HG03460 (cell line): Measurements from ENCODE around the gene GJA8.
"Not testable (repeated sequence)": the region's sequence is repeated elsewhere in the genome, so short reads cannot be mapped to it uniquely, and the experiment has no call there.

ENCODE experiments used
- ATAC-seq: cut with Tn5 transposase; IDR thresholded peaks from one replicate; pipeline ENCODE4 v1.9.1; 2021; ENCODE audit not compliant: unreplicated experiment

Gene GJA8

DNA sequence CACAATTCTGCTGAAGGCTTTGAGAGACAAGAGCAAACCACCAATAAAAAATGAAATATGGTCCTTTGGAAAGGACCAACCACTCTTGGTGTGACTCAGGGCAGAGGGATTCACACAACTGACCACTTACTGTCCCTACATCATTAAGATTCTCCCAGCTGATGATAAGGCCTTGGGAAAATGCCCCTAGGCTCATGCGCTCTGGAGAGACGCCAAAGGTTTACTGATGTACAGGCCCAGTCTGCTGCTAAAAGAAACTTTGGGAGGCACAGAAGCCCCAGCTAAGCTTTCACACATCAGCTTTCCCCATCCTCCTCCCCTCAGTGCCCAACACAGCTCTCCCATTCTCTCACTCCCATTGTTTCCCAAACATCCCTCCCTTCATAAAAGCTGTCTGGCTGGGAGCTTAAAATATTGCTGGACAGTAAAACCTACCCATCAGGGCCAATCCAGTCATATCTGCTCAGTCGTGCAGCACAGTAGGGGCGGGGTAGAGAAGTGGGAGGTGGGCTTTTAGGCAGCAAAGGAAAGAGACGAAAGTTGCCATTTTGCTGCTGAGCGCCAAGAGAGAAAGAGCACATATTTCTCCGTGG lies at the start of gene GJA8:
TSS of gene GJA8 (plus strand) at position 543 of the 593 bp plus-strand sequence. CDS start 5,161 bp downstream, outside the sequence.
- ATAC-seq, result no peak

DNA sequence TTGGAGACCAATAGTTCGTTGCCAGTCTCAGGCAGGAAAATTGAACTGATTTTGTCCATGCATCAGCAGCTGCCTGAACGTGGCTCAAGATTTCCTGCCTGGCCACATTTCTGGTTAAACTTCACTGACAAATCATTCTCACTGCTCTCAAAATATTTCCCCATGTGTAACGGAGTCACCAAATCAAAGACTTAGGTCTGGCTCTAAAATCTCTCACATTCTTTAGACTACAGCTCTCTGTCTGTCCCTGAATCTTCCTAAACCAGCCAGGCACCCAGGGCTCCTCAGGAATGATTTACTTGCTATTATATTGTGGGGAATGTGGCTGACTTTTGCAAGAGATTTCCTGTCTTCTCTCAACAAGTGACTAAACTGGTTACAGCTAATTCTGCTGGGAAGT lies 49.2 kb upstream of the GJA8 start:
- no peak for ATAC-seq

DNA sequence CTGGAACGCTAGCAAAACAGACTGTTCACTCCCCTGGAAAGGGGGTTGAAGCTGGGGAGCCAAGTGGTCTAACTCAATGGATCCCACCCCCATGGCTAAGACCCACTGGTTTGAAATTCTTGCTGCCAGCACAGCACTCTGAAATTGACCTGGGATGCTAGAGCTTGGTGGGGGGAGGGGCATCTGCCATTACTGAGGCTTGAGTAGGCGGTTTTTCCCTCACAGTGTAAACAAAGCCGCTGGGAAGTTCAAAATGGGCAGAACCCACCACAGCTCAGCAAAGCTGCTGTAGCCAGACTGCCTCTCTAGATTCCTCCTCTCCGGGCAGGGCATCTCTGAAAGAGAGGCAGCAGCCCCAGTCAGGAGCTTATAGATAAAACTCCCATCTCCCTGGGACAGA lies 47.6 kb upstream of the GJA8 start:
- not testable (repeated sequence) for ATAC-seq

DNA sequence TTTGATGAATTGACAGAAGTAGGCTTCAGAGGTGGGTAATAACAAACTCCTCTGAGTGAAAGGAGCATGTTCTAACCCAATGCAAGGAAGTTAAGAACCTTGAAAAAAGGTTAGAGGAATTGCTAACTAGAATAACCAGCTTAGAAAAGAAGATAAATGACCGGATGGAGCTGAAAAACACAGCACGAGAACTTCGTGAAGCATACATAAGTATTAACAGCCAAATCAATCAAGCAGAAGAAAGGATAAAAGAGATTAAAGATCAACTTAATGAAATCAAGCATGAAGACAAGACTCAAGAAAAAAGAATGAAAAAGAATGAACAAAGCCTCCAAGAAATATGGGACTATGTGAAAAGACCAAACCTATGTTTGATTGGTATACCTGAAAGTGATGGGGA lies 46.6 kb upstream of the GJA8 start:
- ATAC-seq, result not testable (repeated sequence)

DNA sequence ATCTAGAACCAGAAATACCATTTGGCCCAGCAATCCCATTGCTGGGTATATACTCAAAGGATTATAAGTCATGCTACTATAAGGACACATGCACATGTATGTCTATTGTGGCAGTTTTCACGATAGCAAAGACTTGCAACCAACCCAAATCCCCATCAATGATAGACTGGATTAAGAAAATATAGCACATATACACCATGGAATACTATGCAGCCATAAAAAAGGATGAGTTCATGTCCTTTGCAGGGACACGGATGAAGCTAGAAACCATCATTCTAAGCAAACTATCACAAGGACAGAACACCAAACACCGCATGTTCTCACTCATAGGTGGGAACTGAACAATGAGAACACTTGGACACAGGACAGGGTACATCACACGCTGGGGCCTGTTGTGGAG lies 35.4 kb upstream of the GJA8 start:
- not testable (repeated sequence) for ATAC-seq

DNA sequence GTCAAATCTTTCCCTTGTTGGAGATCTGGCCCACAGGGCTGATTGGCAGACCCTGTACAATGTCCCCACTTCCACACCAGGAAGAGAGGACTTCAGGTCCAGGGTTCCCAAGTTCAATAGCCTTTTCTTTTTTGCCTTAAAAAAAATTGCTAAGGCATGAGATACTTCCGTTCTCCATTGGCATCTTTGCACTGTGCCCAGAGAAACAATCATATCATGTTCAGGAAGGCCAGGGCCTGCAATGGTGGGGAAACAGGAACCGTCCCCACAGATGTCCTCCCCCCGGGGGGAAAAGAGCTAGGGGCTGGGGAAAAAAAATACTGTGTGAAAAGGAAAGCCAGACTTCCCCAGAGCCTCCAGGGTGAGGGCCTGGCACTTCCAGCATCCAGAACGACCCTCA lies 24.6 kb upstream of the GJA8 start:
- no peak for ATAC-seq

DNA sequence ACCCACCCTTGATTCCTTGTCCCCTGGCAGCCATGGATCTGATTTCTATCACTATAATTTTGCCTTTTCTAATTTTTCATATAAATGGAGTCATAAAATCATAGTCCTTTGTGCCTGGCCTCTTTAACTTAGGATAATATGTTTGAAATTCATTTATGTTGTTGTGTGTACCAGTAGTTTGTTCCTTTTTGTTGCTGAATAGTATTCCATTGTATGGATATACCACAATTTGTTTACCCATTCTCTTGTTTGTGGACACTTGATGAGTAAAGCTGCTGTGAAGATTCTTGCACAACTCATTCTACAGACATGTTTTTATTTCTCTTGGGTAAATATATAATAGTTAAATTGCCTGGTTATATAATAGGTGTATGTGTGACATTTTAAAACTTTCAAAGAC lies 22.7 kb upstream of the GJA8 start:
- ATAC-seq, result no peak

DNA sequence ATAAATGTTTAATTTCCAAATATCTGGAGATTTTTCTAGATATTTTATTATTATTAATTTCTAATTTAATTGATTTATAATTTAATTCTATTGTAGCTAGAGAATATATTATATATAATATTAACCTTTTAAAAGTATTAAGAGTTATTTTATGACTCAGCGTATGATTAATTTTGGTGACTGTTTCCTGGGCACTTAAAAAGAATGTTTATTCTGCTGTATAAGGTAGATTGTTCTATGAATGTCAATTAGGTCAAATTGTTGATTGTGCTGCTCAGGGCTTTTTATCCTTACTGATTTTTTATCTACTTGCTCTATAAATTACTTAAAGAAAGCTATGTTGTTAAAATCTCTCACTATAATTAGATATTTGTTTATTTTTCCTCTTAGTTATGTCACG lies 20.1 kb upstream of the GJA8 start:
- ATAC-seq, result no peak

DNA sequence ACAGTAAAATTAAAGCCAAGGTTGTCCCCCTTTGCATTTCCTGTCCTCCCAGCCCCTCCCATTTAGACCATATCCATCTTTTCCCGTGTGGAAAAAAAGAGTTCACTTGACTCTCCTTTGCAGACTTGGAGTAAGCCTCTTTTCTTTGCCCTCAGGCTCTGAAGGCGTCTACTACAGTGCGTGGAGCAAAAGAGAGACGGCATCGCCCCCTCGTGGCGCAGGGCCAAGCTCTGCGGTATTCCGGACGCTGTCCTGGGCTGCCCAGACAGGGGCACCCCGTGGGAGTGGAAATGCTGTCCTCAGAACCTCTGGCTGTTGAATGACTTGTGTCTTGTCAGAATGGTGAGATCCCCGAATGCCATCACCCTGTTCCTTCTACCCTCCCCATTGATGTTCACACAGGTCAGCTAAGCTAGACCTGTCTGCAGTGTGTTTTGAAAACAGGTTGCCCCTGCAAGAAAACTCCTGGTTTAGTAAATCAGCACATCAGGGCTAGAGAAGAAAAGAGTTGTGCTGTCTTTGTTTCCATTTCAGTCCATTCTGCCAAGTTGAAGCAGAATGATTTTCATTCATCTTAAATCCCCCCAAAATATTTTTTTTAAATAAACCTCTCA lies 12.3 kb upstream of the GJA8 start:
- ATAC-seq, result no peak

DNA sequence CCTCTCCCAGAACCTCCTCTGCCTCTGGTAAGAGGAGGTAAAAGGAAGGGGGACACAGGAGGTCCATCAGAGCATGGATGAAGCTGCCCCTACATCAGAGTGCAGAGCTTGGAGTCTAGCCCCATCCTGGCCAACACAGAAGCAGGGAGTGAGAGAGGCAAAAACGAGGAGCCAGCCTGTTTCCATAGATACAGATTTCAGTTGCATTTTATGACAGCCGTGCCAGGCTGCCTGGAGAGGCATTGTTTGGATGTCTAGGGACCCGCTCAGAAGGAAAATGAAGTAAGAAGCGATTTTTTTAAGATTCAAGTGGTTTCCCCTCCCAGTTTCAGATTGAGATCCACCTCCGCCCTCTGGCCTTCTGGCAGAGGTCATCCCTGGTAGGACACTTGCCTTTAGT lies 11.5 kb upstream of the GJA8 start:
- no peak for ATAC-seq

DNA sequence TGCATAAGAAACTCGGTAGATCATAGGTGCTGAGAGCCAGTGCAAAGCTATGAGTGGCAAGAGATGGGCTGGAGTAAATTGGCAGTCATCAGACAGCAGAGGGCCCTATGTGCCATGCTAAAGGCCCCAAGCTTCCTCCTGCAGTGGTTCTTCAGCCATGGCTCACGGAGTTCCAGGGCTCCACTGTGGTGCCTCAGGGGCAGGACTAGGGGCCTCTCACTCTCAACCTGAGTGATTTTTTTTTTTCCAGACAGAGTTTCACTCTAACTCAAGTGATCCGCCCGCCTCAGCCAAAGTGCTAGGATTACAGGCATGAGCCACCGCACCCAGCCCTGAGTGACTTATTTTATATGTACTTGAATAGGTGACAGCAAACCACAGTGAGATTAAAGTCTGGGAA lies 10.4 kb upstream of the GJA8 start:
- no peak for ATAC-seq

DNA sequence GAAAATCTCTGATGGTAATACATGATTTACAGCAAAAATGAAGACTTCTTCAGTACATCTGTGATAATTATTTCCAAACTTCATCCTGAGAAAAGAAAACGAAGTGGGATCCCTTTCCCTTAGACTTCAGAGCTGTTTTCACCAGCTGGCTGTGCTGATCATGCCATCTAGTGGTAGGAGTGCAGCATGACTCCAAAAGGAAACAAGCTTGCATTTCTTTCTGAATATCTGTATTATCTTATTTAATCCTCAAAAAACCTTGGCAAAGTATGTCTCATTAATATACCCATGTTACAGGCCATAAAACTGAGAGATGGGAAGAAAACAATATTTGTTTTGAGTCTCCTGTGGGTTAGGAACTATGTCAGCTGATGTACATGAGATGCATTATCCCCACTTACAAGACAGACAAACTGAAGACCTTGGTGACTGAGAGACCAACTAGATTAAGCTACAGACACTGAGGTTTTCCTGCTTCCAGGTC lies 9.8 kb upstream of the GJA8 start:
- no peak for ATAC-seq

DNA sequence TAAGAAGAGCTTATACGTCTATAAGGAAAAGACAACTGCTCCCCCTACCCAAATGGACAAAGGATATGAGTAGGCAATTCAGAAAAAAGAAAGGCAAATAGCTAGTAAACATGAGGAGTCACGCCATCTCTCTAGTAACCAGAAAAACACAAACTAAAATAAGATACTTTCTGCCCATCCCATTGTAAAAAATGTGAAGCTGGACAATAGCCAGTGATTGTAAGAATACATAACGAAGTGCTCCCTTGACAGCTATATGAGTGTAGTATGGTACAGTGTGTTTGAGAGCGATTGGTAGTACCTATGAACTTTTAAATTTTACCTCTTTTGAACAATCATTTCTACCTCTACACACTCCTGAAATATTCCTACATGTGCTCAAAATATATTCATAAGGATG lies 7.5 kb upstream of the GJA8 start:
- no peak for ATAC-seq

DNA sequence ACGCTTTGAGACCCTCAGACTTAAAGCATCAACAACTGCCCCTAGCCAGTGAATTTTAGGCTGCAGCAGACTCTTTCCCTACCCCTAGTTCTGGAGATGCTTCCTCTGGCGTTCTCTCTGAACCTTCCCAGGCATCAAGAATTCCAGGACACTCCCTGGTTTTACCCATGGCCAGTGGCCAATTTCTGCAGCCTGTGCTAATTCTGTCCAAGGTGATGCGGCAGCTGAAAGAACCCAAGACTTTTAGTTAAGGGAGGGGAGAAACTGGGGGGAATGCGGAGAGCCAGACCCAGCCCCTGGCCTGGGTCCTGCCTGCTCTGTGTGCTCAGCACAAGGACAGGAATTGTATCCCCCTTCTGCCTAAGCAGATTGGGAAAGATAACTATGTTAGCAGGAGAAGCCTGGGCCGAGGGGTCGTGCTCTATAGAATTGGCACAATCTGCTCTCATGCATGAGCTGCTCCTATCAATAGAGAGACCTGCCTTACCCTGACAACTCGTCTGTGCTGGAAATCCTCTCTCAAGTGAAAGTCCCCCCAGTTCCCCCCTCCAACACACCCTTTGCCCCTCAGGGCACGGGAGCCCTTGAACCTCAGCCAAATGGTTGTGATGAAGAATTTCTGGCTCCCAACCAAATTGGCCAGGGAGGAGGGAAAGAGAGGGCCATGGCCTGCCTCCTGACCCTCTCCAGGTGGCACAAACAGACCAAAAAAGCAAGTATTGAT lies 5.4 kb upstream of the GJA8 start:
- no peak for ATAC-seq

DNA sequence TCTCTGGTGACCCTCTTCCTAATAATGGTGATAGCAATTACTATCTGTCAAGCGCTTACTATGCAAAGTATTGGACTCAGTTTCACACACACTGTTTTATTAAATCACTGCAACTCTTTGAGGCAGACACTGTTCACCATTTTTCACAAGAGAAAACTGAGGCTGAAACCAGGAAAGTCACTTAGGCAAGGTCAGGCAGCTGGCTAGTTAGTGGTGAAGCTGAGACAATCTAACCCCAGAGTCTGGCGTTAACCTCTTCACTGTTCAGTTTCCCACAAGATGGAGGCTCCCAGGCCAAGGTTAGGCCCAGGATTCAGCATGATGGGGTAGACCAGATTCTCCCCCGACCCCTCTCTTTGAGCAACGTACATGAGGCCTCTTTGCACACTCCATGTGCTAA lies 4.8 kb upstream of the GJA8 start:
- no peak for ATAC-seq

DNA sequence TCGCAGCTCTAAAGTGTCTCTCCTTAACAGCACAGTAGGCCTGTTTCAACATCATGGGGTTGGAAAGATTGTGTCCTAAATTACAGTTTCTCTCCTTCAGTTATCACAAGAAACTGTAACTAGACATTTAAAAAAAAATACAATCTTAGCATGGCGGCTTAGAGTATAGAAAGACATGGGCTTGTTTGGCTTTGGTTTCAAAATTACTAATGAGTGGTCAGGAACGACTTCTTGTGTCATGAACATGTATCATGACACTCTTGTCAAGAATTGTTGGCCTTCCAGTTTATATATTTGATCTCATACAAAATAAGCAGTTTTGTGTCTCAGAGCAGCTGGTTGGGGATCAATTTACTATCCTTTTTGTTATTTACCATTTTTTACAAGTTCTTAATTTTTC lies 2.1 kb downstream of the GJA8 start:
- no peak for ATAC-seq

DNA sequence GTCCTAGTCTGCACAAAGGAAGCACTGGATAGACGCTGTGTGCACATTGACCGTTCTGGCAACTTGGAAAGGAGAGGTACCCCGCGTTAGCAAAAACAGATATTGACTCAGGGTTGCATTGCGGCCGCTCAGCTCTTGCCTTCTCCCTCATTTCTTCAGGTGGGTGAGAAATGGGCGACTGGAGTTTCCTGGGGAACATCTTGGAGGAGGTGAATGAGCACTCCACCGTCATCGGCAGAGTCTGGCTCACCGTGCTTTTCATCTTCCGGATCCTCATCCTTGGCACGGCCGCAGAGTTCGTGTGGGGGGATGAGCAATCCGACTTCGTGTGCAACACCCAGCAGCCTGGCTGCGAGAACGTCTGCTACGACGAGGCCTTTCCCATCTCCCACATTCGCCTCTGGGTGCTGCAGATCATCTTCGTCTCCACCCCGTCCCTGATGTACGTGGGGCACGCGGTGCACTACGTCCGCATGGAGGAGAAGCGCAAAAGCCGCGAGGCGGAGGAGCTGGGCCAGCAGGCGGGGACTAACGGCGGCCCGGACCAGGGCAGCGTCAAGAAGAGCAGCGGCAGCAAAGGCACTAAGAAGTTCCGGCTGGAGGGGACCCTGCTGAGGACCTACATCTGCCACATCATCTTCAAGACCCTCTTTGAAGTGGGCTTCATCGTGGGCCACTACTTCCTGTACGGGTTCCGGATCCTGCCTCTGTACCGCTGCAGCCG lies 5.4 kb downstream of the GJA8 start:
- ATAC-seq, result no peak

DNA sequence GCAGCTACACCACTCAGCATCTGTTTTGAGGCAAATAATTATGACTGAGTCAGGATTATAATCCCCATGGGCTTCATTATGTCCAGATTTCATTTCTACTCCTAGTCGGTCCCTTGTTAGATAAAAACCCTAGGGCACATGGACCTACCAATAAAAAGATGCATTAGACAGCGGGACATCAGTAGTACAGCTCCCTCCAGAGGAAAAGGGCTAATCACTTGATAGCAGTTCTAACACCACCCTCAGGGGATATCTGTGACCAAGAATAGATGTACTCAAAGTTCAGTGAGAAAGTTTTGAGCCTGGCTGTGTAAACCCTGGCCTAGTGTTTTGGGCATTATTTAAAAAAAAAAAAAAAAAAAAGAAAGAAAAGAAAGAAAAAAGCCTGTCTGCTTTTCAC lies 10.0 kb downstream of the GJA8 start:
- no peak for ATAC-seq

DNA sequence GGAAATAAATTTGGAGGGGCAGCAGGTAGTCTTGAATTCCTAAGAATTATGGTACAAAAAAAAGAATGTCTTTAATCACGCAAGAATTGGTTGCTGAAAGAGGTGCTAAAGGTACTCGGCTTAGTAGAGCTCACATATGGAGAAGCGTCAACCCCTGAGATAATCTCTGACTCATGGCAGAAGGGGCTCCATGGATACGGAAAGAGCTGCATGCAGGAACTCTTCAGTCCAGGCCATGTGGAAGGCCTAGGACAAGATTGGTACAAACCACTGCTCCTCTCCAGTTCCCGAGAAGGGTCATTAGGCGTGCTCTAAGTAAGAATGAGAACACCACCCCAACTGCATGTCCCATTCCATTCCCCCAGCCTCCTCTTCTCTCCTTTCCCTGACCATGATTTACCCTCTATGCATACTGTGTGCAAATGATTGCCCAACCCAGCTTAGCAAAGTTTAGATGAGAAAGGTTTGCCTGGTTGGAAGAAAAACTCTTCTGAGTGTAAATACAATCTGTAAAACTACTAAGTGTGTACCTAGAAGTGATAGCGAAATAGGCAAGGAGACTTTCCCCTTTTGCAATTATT lies 10.9 kb downstream of the GJA8 start:
- ATAC-seq, result no peak

DNA sequence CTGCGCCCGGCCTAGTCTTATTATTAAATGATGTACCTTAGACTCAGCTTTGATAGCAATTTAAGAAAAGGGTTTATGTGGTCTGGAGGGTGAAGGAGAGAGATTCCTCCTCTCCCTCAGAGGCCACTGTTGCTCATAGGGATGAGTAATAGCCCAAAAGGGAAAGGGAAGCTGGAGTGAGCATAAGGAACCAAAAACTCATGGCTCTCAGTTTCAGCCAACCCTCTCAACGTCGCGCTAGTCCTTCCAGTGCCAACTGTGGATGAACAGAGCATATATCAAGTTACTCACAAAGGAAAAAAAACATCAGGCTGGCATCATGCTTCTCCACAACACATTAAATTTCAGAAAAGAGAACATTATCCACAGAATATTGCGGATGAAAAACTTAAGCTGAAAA lies 17.3 kb downstream of the GJA8 start:
- ATAC-seq, result no peak

DNA sequence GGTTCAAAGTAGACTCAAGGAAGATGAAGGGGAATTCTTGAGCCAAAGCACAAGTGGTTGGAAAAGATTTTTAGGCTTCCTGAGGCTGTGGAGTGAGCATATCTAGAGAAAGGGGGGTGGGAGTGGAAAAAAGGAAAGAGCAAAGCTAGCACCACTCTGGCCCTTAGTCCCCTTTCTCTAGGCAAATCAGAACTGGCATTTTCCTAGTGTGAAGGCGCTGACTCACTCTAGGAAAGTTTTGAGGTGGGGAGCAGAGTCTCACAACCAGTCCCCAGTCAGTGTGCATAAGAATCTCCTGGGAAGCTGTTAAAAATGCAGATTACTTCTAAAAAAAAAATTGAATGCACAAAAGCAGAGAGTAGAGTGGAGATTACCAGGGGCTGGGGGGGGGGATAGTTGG lies 22.2 kb downstream of the GJA8 start:
- ATAC-seq, result no peak
